Measurements from ENCODE around the gene CHKB.
"Not testable (repeated sequence)": the region's sequence is repeated elsewhere in the genome, so short reads cannot be mapped to it uniquely, and the experiment has no call there.

CHKB gene

DNA sequence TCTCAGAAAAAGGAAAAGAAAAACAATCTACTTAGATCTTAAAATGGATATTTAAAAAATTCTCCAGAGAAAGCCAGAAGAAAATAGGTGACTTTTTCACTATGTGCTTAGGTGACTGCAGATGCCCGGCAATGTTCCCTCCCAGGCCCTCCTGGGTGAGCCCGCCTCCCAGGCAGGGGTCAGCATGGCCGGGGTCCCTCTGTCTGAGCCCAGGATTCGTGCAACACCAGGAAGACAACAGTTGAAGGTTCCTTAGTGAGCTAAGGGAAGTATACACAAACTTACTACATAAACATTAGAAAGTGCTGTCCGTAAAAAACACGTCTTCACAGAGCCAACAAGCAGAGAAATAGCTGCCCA, 29.5 kb upstream of the CHKB start:
- no peak for DNase-seq

DNA sequence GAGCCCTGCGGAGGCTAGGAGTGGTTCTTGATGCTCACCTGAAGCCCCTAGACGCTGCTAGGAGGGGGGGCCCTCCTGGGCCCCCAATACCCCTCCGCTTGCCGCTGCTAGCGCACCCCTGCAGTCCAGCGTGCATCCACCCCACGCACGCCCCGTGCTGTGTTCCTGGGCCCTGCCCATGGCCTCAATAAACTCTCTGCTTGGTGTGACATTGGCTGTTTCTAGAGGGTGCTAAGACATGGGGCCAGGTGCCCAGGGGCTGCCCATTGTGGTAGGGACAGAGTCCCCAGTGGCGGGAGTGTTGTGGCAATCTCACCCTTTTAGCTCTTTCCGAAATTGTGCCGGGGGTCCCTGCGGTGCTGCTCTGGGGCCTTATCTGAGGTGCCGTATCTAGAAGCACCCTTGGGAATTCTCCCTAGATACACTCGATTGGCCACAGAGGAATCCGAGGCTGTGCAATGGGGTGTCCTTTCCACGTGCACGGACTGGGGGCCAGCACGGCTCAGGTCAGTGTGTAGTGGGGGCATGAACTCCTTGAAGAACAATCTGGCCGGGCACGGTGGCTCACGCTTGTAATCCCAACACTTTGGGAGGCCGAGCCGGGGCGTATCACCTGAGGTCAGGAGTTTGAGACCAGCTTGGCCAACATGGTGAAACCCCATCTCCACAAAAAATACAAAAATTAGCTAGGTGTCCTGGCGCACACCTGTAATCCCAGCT, 28.9 kb upstream of the CHKB start:
- no peak for DNase-seq

DNA sequence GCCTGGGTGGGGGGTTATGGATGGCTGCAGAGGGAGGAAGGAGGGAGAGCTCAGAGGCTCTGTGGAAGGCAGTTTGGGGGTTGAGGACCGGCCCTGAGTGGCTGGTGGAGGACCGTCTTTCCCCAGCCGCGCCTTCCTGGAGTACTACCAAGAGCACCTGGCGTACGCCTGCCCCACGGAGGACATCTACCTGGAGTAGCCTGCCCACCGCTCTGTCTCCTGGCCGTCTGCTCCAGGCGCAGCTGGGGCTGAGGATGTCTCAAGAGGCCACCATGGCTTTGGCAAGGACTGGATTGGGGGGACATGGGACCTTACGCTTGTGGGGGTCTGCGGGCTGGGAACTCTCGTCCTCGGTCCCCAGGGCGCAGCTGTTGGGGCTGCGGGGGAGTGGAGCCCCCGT, 27.9 kb upstream of the CHKB start:
- no peak for DNase-seq

DNA sequence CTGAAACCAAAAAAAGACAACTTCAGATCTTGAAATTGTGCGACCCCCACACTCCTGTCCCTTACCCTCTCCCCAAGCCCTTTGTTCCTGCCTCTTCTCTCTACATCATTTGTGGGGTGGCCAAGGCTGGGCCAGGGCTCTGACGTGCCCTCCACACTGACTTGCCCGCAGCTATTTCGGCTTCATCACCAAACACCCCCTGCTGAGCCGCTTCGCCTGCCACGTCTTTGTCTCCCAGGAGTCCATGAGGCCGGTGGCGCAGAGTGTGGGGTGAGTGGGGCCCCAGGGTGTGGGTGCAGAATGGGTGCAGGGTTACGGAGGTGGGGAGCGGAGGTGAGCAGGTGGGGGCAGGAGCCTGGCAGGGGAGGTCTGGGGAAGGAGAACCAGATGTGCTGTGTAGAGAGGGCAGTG, 27.4 kb upstream of the CHKB start:
- no peak for DNase-seq

DNA sequence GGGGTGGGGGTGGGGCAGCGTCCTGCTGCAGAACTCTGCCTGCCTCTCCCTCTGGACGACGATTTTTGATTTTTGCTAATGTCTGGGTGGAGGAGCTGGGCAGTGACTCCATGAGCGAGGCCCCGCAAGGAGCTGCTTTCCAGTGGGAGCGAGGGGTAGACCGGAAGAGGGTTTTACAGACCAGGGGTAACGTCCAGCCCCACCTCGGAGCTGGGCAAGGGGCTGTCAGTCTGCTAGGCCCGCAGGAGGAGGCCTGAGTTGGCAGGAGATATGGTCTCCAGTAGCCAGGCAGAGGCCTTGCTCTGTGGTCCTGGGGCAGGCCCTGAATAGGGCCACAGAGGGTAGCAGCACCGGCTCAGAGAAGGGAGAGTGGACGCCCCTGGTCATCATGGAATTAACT, 26.9 kb upstream of the CHKB start:
- no peak for DNase-seq

DNA sequence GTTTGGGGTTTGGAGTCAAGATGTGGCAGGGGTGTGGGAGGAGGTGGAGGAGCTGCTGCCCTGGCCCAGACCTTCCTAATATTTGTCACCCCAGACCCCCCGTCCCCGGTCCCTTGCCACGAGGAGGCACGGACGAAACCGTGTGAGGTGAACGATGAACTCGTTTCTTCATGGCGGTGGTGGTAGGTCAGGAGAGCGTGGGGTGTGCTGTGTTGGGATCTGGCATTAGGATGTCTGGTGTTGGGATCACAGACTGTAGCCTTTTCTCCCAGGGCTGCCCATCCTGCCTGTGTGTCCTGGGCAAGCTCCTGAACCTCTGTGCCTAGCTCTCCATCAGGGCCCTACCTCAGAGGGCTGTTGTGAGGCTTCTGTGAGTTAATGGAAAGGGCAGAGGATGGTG, 26.3 kb upstream of the CHKB start:
- DNase-seq: no peak

DNA sequence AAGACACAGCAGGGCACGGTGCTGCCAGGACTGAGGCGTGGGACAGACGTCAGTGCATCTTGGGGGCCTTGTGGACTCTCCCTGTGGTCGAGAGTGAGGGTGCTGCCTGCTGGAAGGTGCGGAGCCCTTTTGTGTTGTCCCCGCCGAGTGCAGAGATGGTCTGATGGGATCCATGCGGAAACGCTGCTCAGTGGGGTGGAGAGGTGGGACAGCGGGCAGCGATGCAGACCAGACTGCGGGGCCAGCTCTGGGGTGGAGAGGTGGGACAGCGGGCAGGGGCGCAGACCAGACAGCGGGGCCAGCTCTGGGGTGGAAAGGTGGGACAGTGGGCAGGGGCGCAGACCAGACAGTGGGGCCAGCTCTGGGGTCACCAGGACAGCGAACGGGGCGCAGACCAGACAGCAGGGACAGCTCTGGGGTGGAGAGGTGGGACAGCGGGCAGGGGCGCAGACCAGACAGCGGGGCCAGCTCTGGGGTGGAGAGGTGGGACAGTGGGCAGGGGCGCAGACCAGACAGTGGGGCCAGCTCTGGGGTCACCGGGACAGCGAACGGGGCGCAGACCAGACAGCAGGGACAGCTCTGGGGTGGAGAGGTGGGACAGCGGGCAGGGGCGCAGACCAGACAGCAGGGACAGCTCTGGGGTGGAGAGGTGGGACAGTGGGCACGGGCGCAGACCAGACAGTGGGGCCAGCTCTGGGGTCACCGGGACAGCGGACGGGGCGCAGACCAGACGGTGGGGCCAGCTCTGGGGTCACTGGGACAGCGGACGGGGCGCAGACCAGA, 25.6 kb upstream of the CHKB start:
- not testable (repeated sequence) for DNase-seq

DNA sequence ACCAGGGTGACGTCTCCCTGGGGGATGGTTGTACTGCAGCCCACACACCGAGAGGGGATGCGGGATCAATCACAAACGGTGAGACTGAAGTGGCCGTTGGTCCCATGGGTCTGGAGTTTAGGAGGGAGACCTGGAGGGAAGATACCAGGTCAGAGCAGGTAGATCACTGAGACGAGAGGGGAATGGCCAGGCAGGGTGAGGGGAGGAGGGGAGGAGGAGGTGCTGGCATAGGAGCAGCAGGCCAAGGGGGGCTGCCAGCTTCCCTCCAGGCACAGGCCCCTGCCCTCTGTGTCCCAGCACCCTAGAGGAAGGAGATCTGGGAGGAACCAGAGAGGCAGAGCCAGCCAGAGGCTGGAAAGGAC, 25.0 kb upstream of the CHKB start:
- DNase-seq: no peak

DNA sequence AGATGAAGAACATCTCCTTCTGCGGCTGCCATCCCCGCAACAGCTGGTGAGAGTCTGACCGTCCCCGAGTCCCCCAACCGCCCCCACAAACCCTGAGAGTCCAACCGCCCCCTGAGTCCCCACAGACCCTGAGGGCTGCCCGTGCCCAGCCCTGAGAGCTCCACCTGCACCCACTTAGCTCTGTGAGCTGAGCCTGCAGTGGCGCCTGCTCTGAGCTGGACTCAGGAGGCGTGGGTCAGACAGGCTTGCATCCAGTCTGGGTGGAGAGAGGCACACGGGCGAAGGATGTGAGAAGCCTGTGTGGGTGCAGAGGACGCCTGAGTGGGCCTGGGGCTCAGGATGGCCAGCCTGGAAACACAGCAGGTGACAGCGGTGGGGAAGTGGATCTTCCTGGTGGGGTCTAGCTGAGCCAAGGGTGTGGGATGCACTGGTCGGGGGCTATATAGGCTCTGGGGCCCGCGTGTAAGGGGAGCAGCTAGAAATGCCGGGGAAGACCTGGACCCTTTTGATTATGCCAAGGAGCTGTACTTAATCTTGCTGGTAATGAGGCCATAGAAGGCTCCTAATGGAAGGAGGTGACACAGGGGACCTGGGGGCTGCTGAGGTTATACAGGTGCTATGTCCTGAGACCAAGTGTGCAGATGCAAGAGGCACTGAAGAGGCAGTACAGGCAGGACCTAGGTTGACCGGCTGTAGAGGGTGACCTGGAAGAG, 24.5 kb upstream of the CHKB start:
- no peak for DNase-seq

DNA sequence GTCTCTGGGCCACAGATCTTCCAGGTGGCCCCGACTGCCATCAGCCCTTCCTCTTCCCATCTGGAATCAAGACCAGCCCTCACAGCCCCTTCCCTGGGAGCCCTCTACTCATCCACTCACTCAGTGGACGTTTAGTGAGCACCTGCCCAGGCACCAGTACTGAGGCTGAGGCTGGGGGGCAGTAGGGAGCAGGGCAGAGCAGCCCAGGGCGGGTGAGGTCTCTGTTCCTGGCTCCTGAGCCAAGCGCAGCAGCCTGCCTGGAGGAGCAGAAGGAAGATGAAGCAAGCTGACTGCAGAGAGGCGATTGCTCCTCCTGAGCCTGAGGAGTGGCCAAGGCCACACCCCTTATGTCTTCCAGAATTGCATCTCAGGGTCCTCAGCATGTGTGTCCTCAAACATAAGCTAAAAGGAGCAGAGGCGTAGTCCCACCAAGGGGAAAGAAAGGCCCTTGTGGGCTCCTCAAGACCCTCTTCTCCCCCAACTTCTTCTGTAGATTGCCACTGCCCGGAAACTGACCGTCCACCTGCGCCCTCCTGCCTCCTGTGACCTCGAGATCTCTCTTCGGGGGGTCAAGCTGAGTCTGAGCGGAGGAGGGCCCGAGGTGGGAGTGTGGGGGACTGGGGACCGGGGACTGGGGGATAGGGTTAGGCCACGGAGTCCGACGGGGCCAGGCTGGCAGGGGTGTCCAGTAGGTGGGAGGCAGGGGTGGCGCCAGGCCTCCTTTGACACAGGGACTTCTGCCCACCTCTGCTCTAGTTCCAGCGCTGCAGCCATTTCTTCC, 23.7 kb upstream of the CHKB start:
- no peak for DNase-seq

DNA sequence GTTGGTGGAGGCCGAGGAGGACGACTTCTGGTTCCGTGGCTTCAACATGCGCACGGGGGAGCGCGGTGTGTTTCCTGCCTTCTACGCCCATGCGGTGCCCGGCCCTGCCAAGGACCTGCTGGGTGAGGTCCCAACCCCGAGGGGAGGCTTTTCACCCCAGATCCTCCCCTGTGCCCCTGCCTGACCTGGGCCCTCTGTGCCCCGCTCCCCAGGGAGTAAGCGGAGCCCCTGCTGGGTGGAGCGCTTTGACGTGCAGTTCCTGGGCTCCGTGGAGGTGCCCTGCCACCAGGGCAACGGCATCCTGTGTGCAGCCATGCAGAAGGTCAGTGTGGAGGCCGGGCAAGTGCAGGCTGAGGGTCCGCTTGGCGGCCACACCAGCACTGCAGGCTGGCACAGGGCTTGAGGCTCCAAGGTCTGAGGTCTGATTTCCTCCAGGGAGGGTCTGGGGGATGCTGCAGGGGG, 23.0 kb upstream of the CHKB start:
- DNase-seq: no peak

DNA sequence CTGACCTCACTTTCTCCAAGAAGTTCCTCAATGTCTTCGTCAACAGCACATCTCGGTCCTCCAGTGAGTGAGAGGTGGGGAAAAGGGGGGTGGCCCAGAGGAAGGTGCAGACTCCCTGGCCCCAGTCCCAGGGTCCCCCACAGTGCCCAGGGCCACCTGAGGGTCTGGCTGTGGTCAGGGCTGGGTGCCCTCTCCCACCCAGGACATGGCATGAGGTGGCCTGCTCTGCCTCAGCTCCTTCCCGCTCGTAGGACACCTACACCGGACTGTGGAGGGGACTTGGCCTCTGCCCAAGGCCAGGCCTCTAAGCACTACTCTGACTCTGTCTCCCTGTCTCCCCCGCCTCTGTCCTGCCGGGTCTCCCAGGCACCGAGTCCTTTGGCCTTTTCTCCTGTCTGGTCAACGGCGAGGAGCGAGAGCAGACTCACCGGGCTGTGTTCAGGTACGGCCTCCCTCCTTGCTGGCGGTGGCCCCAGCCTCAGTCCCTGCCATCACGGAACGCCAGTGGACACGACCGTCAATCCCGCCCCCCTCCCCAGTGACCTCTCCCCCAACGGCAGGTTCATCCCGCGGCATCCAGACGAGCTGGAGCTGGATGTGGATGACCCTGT, 22.5 kb upstream of the CHKB start:
- no peak for DNase-seq

DNA sequence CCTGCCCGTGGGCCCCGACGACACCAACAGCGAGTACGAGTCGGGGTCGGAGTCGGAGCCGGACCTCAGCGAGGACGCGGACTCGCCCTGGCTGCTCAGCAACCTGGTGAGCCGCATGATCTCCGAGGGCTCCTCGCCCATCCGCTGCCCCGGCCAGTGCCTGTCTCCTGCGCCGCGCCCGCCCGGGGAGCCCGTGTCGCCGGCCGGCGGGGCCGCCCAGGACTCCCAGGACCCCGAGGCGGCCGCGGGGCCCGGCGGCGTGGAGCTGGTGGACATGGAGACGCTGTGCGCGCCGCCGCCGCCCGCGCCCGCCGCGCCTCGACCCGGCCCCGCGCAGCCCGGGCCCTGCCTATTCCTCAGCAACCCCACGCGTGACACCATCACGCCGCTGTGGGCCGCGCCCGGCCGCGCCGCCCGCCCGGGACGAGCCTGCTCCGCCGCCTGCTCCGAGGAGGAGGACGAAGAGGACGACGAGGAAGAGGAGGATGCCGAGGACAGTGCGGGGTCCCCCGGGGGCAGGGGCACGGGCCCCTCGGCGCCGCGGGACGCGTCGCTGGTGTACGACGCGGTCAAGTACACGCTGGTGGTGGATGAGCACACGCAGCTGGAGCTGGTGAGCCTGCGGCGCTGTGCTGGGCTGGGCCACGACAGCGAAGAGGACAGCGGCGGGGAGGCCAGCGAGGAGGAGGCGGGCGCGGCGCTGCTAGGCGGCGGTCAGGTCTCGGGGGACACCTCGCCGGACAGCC, 21.8 kb upstream of the CHKB start:
- no peak for DNase-seq

DNA sequence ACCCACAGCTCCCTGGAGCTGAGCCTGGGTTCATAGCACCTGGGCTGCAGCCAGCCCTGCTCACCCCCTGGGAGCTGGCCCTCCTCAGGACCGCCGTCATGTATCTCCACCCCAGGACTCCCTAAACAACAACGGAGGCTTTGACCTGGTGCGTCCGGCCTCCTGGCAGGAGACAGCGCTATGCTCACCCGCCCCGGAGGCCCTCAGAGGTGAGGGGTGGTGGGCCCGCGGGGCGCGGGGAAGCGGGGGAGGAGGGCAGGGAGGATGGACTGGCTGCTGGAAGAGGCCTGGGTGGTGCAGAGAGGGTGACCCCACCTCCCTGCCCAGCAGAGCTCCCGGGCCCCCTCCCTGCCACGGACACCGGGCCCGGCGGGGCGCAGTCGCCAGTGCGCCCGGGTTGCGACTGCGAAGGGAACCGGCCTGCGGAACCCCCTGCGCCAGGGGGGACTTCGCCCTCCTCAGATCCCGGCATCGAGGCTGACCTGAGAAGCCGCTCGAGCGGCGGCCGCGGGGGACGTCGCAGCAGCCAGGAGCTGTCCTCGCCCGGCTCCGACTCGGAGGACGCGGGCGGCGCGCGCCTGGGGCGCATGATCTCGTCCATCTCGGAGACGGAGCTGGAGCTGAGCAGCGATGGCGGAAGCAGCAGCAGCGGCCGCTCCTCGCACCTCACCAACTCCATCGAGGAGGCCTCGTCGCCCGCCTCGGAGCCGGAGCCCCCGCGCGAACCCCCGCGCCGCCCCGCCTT, 21.0 kb upstream of the CHKB start:
- DNase-seq: no peak

DNA sequence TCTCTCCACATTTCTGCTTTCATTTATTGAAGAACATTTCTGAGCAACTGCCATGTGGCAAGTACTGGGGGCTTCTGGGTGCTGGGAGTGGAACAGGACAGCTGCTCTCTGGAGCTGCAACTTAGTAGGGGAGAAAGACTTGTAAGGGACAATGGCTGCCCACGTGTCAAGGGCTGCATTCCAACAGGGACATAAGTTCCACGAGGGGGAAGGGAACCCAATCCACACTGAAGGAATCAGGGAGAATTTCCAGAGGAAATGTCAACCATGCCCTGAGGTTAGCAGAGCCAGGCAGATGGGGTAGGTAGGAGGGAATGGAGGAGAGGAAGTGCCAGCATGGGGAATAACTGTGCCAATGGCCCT, 19.7 kb upstream of the CHKB start:
- DNase-seq: no peak

DNA sequence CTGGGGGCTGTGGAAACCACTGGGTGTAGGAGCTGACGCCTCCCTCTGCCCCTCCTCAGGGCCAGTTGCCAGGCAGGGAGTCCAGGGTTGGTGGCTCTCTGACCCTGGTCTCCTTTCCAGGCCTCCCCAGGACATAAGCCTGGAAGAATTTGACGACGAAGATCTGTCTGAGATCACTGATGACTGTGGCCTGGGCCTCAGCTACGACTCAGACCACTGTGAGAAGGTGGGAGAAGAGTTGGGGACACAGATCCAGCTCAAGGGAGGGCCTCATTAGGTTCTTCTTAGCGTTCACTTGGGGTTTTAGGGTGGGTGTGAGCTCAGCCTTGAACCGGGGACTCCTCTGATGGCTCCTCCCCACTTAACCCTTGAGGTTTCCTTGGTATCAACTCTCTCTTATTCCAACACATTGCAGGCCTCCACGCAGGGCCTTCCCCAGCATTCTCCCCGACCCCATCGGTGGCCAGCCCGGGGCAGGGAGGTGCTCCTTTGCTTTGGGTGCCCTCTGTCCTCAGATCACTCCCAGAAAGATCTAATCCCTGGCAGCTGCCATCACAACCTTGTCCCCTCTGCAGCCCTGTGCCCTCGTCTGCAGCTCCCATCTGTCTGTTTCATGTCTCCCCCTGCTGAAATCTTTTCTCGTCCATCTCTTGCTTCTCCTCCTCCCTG, 19.2 kb upstream of the CHKB start:
- no peak for DNase-seq

DNA sequence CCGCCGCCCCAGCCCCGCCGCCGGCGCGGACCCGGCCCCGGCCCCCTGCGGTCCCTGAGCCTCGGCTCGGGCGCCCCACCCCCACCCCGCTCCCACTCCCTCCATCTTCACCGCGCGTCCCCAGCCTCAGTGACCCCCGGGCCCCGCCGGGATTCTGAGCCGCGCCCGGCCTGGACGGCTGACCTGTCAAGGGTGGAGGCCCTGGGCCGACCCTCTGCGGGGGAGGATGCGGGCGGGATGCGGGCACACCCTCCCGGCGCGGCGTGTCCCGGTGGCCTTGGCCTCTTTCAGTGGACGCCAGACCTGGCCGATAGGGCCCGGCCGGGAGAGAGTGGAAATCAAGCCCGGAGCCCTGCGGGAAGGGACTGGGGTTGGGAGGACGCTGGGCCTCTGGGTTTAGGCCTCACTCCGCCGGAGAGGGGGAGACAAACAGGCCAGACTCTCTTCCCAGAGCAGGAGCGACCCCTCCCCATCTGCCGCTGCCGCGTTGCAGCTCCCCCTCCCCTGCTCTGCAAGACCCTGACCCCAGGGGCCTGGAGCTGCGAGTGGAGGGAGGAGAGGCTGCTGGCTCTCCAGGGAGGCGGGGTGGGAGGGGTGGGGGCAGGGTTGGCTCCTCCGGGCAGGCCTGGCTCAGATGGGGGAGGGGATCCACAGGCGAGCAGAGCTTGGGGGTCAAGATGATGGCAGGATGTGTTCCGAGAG, 18.5 kb upstream of the CHKB start:
- DNase-seq: no peak

DNA sequence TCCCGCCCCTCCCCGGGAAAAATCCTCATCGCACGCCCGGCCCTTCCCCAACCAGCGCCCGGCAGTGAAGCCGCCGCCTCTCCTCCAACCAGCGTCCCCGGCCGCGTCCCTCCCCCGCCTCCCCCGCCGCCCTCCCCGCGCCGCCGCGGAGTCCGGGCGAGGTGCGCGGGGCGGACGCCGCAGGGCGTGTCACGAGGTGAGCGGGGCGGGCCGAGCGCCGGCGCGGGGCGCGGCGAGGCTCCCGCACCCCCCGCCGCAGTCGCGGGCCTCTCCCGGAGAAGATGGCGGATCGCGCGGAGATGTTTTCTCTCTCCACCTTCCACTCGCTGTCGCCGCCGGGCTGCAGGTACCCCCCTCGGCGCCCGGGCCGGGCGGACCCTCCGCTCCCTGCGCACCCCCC, 17.9 kb upstream of the CHKB start, which contains the start of gene MAPK8IP2:
Gene MAPK8IP2 (plus strand): TSS at position 256 of the 400 bp plus-strand sequence. CDS start 26 bp downstream, at position 282.
- DNase-seq: no peak

DNA sequence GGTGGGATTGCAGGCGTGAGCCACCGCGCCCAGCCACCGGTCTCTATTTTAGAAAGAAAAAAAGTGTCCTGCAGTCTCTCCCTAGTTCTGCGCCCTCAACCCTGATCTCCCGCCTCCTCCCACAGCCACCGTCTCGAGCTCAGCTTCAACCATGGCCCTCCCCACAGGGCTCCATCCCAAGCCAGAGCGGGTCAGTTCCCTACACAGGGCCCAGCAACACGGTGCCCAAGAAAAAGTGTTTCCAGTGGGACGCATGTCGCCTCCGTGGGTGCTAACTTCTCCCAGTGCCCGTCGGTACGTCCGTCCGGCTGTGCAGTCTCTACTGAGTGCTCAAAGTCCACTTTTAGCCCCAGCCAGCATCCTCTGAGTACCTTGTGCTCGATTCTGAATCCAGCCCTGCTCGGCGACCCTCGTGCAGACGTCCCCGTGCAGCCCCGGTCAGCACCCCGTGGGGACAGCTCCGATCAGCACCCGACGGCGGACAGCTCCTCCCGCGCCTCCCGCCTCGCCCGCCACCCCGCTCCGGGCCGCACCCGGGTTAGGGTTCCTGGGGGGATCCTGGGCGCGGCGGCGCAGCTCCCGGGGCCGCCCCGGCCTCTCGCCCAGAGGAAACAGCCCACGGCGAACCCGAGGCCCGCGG, 17.3 kb upstream of the CHKB start:
- peak; percentile 65 for DNase-seq

All from CD4-positive, alpha-beta T cell treated with Interleukin-10 for 1 hour (primary cell).